SHP77 treated with DMSO at 0.1 percent for 48 hours (cell line): Measurements from ENCODE around the gene TM4SF4.

Experiments used
- DNase-seq: peaks from one replicate; lab custom pipeline; 2025; lab: John Stamatoyannopoulos, UW

Gene TM4SF4

GRCh38 chr3:149455366-149455765, 19.1 kb upstream of the TM4SF4 start:
- DNase-seq = no peak

- DNase-seq = no peak
Measured at GRCh38 chr3:149455989-149456388, 18.5 kb upstream of the TM4SF4 start.

- DNase-seq = no peak
Measured at GRCh38 chr3:149459491-149460059, 14.9 kb upstream of the TM4SF4 start.

- no peak for DNase-seq
Measured at GRCh38 chr3:149460117-149460516, 14.4 kb upstream of the TM4SF4 start.

- no peak for DNase-seq
Measured at GRCh38 chr3:149462051-149462450, 12.4 kb upstream of the TM4SF4 start.

- no peak for DNase-seq
Measured at GRCh38 chr3:149462581-149463011, 11.9 kb upstream of the TM4SF4 start.

GRCh38 chr3:149463921-149464320, 10.6 kb upstream of the TM4SF4 start:
- no peak for DNase-seq

- no peak for DNase-seq
Measured at GRCh38 chr3:149464542-149465328, 9.8 kb upstream of the TM4SF4 start.

- no peak for DNase-seq
Measured at GRCh38 chr3:149465351-149465883, 9.1 kb upstream of the TM4SF4 start.

GRCh38 chr3:149466192-149466591, 8.3 kb upstream of the TM4SF4 start:
- DNase-seq = no peak

GRCh38 chr3:149468504-149469212, 5.8 kb upstream of the TM4SF4 start:
- DNase-seq = no peak

GRCh38 chr3:149470381-149470780, 4.1 kb upstream of the TM4SF4 start:
- no peak for DNase-seq

GRCh38 chr3:149472030-149472797, 2.3 kb upstream of the TM4SF4 start:
- DNase-seq = peak; percentile 83

- DNase-seq = no peak
Measured at GRCh38 chr3:149473357-149474249, 894 bp upstream of the TM4SF4 start.

GRCh38 chr3:149475451-149476060, 1.1 kb downstream of the TM4SF4 start:
- DNase-seq = no peak

GRCh38 chr3:149476225-149476624, 1.7 kb downstream of the TM4SF4 start:
- DNase-seq = no peak

GRCh38 chr3:149479621-149480325, 5.3 kb downstream of the TM4SF4 start:
- DNase-seq = peak; percentile 40

- peak; percentile 92 for DNase-seq
Measured at GRCh38 chr3:149480326-149481017, 6.0 kb downstream of the TM4SF4 start.

GRCh38 chr3:149481056-149481455, 6.6 kb downstream of the TM4SF4 start:
- no peak for DNase-seq
